K562 (cell line): ENCODE results near the gene IFT172. TPM values are rescaled to one million over a fixed set of nuclear protein-coding genes. Genes with fewer than 3 reads are reported as not detected.

Source experiments
- ATF7 ChIP-seq: fragments of 450-650 bp; IDR thresholded peaks from 2 replicates; pipeline ENCODE4 v1.7.1; 2014; ENCODE audit warnings: mild to moderate bottlenecking, moderate library complexity
- CREM ChIP-seq: IDR thresholded peaks from 2 replicates; pipeline ENCODE4 v1.6.1; 2014; ENCODE audit warnings: antibody characterized with exemption, low read depth
- CTCFL ChIP-seq: IDR thresholded peaks from 2 replicates; pipeline ENCODE4 v1.6.1; 2011; ENCODE audit warnings: borderline replicate concordance, low read depth, mild to moderate bottlenecking, moderate library complexity, low read length; ENCODE audit not compliant: insufficient read depth, poor library complexity, severe bottlenecking
- DPF2 ChIP-seq: fragments of 450-650 bp; IDR thresholded peaks from 2 replicates; pipeline ENCODE4 v1.6.1; 2016
- FOSL1 ChIP-seq: fragments of 200-800 bp; sonication (Bioruptor generic); conservative IDR thresholded peaks from 2 replicates; pipeline ENCODE4 v1.6.1; 2016; ENCODE audit warnings: missing genetic modification characterization, missing compliant biosample characterization
- FOXJ2 ChIP-seq: fragments of 200-800 bp; sonication (Bioruptor generic); IDR thresholded peaks from 2 replicates; pipeline ENCODE4 v1.6.1; 2016; ENCODE audit warnings: missing genetic modification characterization, missing compliant biosample characterization
- HDAC2 ChIP-seq: fragments of 450-650 bp; IDR thresholded peaks from 2 replicates; pipeline ENCODE4 v1.6.1; 2016; ENCODE audit warnings: mild to moderate bottlenecking
- MAFK ChIP-seq: IDR thresholded peaks from 2 replicates; pipeline ENCODE4 v1.6.1; 2011; ENCODE audit warnings: low read length, improper control_type of control experiment
- RCOR1 ChIP-seq, 2 experiments: IDR thresholded peaks; 2 replicates each; pipeline ENCODE4 v1.6.1; 2012; ENCODE audit warnings: low read depth in 2 of 2, low read length in 2 of 2, borderline replicate concordance in 1 of 2, improper control_type of control experiment in 1 of 2
- SAP30 ChIP-seq: fragments of 200-600 bp; sonication (generic); IDR thresholded peaks from 2 replicates; pipeline ENCODE4 v1.6.1; 2012; ENCODE audit warnings: borderline replicate concordance, low read depth, mild to moderate bottlenecking, moderate library complexity, low read length, control low read depth, inconsistent platforms; ENCODE audit not compliant: insufficient read depth, poor library complexity, severe bottlenecking
- YY1 ChIP-seq, 3 experiments: IDR thresholded peaks; 2 replicates each; pipeline ENCODE4 v1.6.1; 2011; ENCODE audit warnings: low read length in 2 of 3, mild to moderate bottlenecking in 2 of 3, moderate library complexity in 2 of 3, borderline replicate concordance in 1 of 3, control low read depth in 1 of 3, low read depth in 1 of 3; ENCODE audit not compliant: insufficient read depth in 3 of 3, insufficient replicate concordance in 2 of 3, control insufficient read depth in 1 of 3, insufficient read length in 1 of 3; ENCODE audit errors: extremely low read depth in 1 of 3
- ZNF197 ChIP-seq: fragments of 200-800 bp; sonication (Bioruptor generic); IDR thresholded peaks from 2 replicates; pipeline ENCODE4 v1.6.1; 2016; ENCODE audit warnings: low read depth, missing genetic modification characterization, missing compliant biosample characterization
- ZNF431 ChIP-seq: sonication (generic); formaldehyde crosslinking; IDR thresholded peaks from 2 replicates; pipeline ENCODE4 v1.8.0; 2022; ENCODE audit warnings: mild to moderate bottlenecking, missing genetic modification reagents
- polyA plus RNA-seq, 8 experiments: library from polyadenylated mRNA; depleted of rRNA in 4 of 8; stranded (reverse) in 5 of 8; unstranded in 3 of 8; fragments of >200 nt; fragmentation: Nextera tagmentation in 2 of 8; fragmentation: Illumina TruSeq in 1 of 8; extraction: Ambion mirVana in 2 of 8; extraction: Trizol in 1 of 8; gene quantifications; 2 replicates each; pipeline versions ENCODE4 v1.2.1 to v1.2.3, GENCODE V29; 2011 to 2014; ENCODE audit warnings: inconsistent platforms in 1 of 8, missing spikeins in 1 of 8
- total RNA-seq, 7 experiments: library from RNA; depleted of rRNA in 6 of 7; stranded (reverse); fragments of >200 nt in 6 of 7; fragmentation: Illumina TruSeq in 2 of 7; extraction: Trizol in 2 of 7; gene quantifications; 2 replicates each; pipeline versions ENCODE4 v1.2.1 to v1.2.3, GENCODE V29; 2011 to 2021; ENCODE audit warnings: low replicate concordance in 1 of 7
- TF ChIP-seq, protein P1 (sequence below), 2 experiments: fragments of 150-350 bp in 1 of 2; IDR thresholded peaks; 2 replicates each; pipeline ENCODE4 v1.6.1; 2012 to 2016; ENCODE audit warnings: low read depth in 2 of 2, low read length in 2 of 2, mild to moderate bottlenecking in 1 of 2, moderate library complexity in 1 of 2
- TF ChIP-seq, protein P2 (sequence below): IDR thresholded peaks from 2 replicates; pipeline ENCODE4 v1.6.1; 2012; ENCODE audit warnings: low read depth, low read length, improper control_type of control experiment, borderline replicate concordance

The IFT172 gene
- total and polyA plus RNA-seq, 9 of the 15 experiments (the other 6 are each of a cell fraction or from before 2014, with no cell fraction given) = 5.6 to 19.1 (median 13.5) TPM

GRCh38 chr2:27537287-27537686 lies 47.7 kb upstream of the IFT172 start (continued):
- no peak for TF ChIP-seq YY1 (IDR thresholded peaks at IDR 0.05; ENCODE audit: borderline replicate concordance in 1 of 3, control insufficient read depth in 1 of 3, extremely low read depth in 1 of 3, insufficient read depth in 3 of 3, insufficient read length in 1 of 3, insufficient replicate concordance in 2 of 3, low read depth in 1 of 3, low read length in 2 of 3)
- no peak for TF ChIP-seq CTCFL
- no peak for TF ChIP-seq SAP30
- TF ChIP-seq, protein P1, sequence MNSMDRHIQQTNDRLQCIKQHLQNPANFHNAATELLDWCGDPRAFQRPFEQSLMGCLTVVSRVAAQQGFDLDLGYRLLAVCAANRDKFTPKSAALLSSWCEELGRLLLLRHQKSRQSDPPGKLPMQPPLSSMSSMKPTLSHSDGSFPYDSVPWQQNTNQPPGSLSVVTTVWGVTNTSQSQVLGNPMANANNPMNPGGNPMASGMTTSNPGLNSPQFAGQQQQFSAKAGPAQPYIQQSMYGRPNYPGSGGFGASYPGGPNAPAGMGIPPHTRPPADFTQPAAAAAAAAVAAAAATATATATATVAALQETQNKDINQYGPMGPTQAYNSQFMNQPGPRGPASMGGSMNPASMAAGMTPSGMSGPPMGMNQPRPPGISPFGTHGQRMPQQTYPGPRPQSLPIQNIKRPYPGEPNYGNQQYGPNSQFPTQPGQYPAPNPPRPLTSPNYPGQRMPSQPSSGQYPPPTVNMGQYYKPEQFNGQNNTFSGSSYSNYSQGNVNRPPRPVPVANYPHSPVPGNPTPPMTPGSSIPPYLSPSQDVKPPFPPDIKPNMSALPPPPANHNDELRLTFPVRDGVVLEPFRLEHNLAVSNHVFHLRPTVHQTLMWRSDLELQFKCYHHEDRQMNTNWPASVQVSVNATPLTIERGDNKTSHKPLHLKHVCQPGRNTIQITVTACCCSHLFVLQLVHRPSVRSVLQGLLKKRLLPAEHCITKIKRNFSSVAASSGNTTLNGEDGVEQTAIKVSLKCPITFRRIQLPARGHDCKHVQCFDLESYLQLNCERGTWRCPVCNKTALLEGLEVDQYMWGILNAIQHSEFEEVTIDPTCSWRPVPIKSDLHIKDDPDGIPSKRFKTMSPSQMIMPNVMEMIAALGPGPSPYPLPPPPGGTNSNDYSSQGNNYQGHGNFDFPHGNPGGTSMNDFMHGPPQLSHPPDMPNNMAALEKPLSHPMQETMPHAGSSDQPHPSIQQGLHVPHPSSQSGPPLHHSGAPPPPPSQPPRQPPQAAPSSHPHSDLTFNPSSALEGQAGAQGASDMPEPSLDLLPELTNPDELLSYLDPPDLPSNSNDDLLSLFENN (IDR thresholded peaks at IDR 0.05; ENCODE audit: low read depth in 2 of 2, low read length in 2 of 2) = no peak
- peak; percentile 75; the same call in 1 of the 2 replicates for TF ChIP-seq DPF2
- TF ChIP-seq FOXJ2 (tag) = no peak
- TF ChIP-seq MAFK = no peak
- 0 out of 2 replicates have a peak, but pooled peaks have one; percentile 16 for TF ChIP-seq ZNF197 (CRISPR knock-in tag)
- peak; percentile 65 for TF ChIP-seq ATF7
- TF ChIP-seq RCOR1 (IDR thresholded peaks at IDR 0.05; ENCODE audit: borderline replicate concordance in 1 of 2, low read depth in 2 of 2, low read length in 2 of 2) = peak in 1 of 2 experiments; percentile 44; a peak in 1 of 4 replicates
- no peak for TF ChIP-seq ZNF431 (CRISPR knock-in tag)
- TF ChIP-seq CREM = peak; percentile 61; the same call in 1 of the 2 replicates
- peak; percentile 73 for TF ChIP-seq HDAC2
- TF ChIP-seq, protein P2, sequence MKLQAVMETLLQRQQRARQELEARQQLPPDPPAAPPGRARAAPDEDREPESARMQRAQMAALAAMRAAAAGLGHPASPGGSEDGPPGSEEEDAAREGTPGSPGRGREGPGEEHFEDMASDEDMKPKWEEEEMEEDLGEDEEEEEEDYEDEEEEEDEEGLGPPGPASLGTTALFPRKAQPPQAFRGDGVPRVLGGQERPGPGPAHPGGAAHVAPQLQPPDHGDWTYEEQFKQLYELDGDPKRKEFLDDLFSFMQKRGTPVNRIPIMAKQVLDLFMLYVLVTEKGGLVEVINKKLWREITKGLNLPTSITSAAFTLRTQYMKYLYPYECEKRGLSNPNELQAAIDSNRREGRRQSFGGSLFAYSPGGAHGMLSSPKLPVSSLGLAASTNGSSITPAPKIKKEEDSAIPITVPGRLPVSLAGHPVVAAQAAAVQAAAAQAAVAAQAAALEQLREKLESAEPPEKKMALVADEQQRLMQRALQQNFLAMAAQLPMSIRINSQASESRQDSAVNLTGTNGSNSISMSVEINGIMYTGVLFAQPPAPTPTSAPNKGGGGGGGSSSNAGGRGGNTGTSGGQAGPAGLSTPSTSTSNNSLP = 0 out of 2 replicates have a peak, but pooled peaks have one; percentile 60
- peak; percentile 29; the same call in 1 of the 2 replicates for TF ChIP-seq FOSL1 (tag)
